CD14-positive monocyte (primary cell): ENCODE measurements around the gene COL25A1. TPM values are rescaled to one million over a fixed set of nuclear protein-coding genes. Genes with fewer than 3 reads are reported as not detected.

Source experiments
- DNase-seq, 3 donors: peaks; one replicate each; pipeline ENCODE4 v3.0.0-alpha.2; 2011 to 2022
- H2AFZ ChIP-seq: 2 replicates; pipeline ENCODE4 v1.6.0; 2012; ENCODE audit warnings: mild to moderate bottlenecking, low read depth, low read length, inconsistent platforms; ENCODE audit not compliant: insufficient read depth, poor library complexity, severe bottlenecking
- H3K27ac ChIP-seq, 2 donors: 1 replicate in 1 of 2; 2 replicates in 1 of 2; pipeline ENCODE4 v1.5.1; 2012 to 2013; ENCODE audit warnings: low read length in 2 of 2, control low read depth in 1 of 2, inconsistent platforms in 1 of 2, low read depth in 1 of 2, mild to moderate bottlenecking in 1 of 2
- H3K27me3 ChIP-seq, 2 donors: one replicate each; pipeline versions ENCODE4 v1.6.0 to v1.6.1; 2011 to 2013; ENCODE audit warnings: low read length in 2 of 2; ENCODE audit not compliant: control insufficient read depth in 2 of 2, insufficient read depth in 2 of 2
- H3K36me3 ChIP-seq, 2 donors: replicated peaks in 1 of 2; 1 replicate in 1 of 2; 2 replicates in 1 of 2; pipeline versions ENCODE4 v1.5.1 to v1.6.1; 2012 to 2013; ENCODE audit warnings: low read length in 2 of 2, control low read depth in 1 of 2, inconsistent platforms in 1 of 2, mild to moderate bottlenecking in 1 of 2; ENCODE audit not compliant: insufficient read depth in 2 of 2, control insufficient read depth in 1 of 2
- H3K4me1 ChIP-seq, 2 donors: 1 replicate in 1 of 2; 2 replicates in 1 of 2; pipeline versions ENCODE4 v1.5.1 to v1.6.1; 2012 to 2013; ENCODE audit warnings: low read length in 2 of 2, control low read depth in 1 of 2, inconsistent platforms in 1 of 2, mild to moderate bottlenecking in 1 of 2, moderate library complexity in 1 of 2; ENCODE audit not compliant: insufficient read depth in 2 of 2, control insufficient read depth in 1 of 2
- H3K4me2 ChIP-seq: replicated peaks from 2 replicates; pipeline ENCODE3; 2012; ENCODE audit warnings: low read length, moderate library complexity, mild to moderate bottlenecking; ENCODE audit not compliant: poor library complexity, severe bottlenecking; ENCODE audit errors: extremely low read depth
- H3K4me3 ChIP-seq, 3 experiments: fragments of 200-600 bp in 1 of 3; sonication (generic) in 1 of 3; replicated peaks in 1 of 3; 1 replicate in 2 of 3; 2 replicates in 1 of 3; pipeline ENCODE4 v1.5.1; 2011 to 2013; ENCODE audit warnings: low read length in 3 of 3, mild to moderate bottlenecking in 3 of 3, control low read depth in 2 of 3, low read depth in 2 of 3, inconsistent platforms in 1 of 3, moderate library complexity in 1 of 3
- H3K79me2 ChIP-seq: 2 replicates; pipeline ENCODE4 v1.6.0; 2012; ENCODE audit warnings: mild to moderate bottlenecking, control low read depth, inconsistent platforms, low read length, moderate library complexity; ENCODE audit not compliant: insufficient read depth
- H3K9ac ChIP-seq: 2 replicates; pipeline ENCODE4 v1.6.0; 2017; ENCODE audit warnings: low read length, mild to moderate bottlenecking; ENCODE audit not compliant: insufficient read depth, poor library complexity, severe bottlenecking
- H3K9me3 ChIP-seq, 2 donors: replicated peaks in 1 of 2; 1 replicate in 1 of 2; 2 replicates in 1 of 2; pipeline versions ENCODE4 v1.5.1 to v1.6.1; 2012 to 2013; ENCODE audit warnings: low read length in 2 of 2, control low read depth in 1 of 2; ENCODE audit not compliant: control insufficient read depth in 1 of 2, insufficient read depth in 1 of 2
- H4K20me1 ChIP-seq: 2 replicates; pipeline ENCODE4 v1.6.0; 2012; ENCODE audit warnings: mild to moderate bottlenecking, low read length, control low read depth, moderate library complexity; ENCODE audit not compliant: insufficient read depth
- H3K27ac Mint-ChIP-seq, 7 donors: one replicate each; pipeline ENCODE4 v1.8.0; 2020; ENCODE audit warnings: mild to moderate bottlenecking in 7 of 7, mixed read lengths in 7 of 7, moderate library complexity in 6 of 7, inconsistent platforms in 2 of 7
- H3K27me3 Mint-ChIP-seq, 3 donors: one replicate each; pipeline ENCODE4 v1.8.0; 2021 to 2022; ENCODE audit warnings: low read depth in 3 of 3, mild to moderate bottlenecking in 3 of 3, mixed read lengths in 3 of 3, moderate library complexity in 3 of 3, inconsistent platforms in 1 of 3
- H3K36me3 Mint-ChIP-seq, 2 donors: one replicate each; pipeline ENCODE4 v1.8.0; 2020; ENCODE audit warnings: mixed read lengths in 2 of 2, inconsistent platforms in 1 of 2, mild to moderate bottlenecking in 1 of 2
- H3K4me1 Mint-ChIP-seq: one replicate; pipeline ENCODE4 v1.8.0; 2020; ENCODE audit warnings: mild to moderate bottlenecking, mixed read lengths
- H3K4me3 Mint-ChIP-seq, 2 donors: one replicate each; pipeline ENCODE4 v1.8.0; 2020; ENCODE audit warnings: mild to moderate bottlenecking in 2 of 2, mixed read lengths in 2 of 2, moderate library complexity in 1 of 2
- H3K9me3 Mint-ChIP-seq, 7 donors: one replicate each; pipeline ENCODE4 v1.8.0; 2020 to 2022; ENCODE audit warnings: mixed read lengths in 7 of 7, mild to moderate bottlenecking in 6 of 7, moderate library complexity in 6 of 7, inconsistent platforms in 2 of 7
- CTCF ChIP-seq: fragments of 200-600 bp; IDR thresholded peaks from one replicate; pipeline ENCODE4 v1.8.0; 2022; ENCODE audit warnings: antibody characterized with exemption, mild to moderate bottlenecking
- intact Hi-C, 2 donors: fragments of 100-400 bp; cut with micrococcal nuclease; formaldehyde crosslinking; loops; one replicate each; pipeline versions ENCODE4 v1.15.0 to v1.15.1; 2023
- polyA plus RNA-seq, 3 donors: library from polyadenylated mRNA; depleted of rRNA in 1 of 3; unstranded in 2 of 3; stranded (reverse) in 1 of 3; fragments of 300-500 nt in 2 of 3; fragments of >200 nt in 1 of 3; fragmentation: Illumina TruSeq in 2 of 3; gene quantifications; 1 replicate in 2 of 3; 2 replicates in 1 of 3; pipeline ENCODE4 v1.2.3, GENCODE V29; 2012 to 2021

COL25A1 gene
- polyA plus RNA-seq, 3 donors = not detected

- Mint-ChIP-seq H3K27me3 (peaks cover 0 to 1% (median 0%) of the 10 kb centered on the region in 3 donors), H3K4me1 (no peaks in the 10 kb centered on the region), H3K36me3 (no peaks in the 10 kb centered on the region), H3K9me3 (peaks cover 0 to 2% (median 0%) of the 10 kb centered on the region in 7 donors), H3K4me3 (no peak overlapping the region), H3K27ac (no peak overlapping the region)
- DNase-seq = no peak
- Histone ChIP-seq H3K79me2 (no peaks in the 10 kb centered on the region), H2AFZ (no peak overlapping the region), H3K27me3 (no peaks in the 10 kb centered on the region), H3K4me2 (no peak overlapping the region), H3K9ac (no peak overlapping the region), H3K9me3 (no peaks in the 10 kb centered on the region), H3K27ac (no peak overlapping the region), H4K20me1 (no peaks in the 10 kb centered on the region), H3K4me3 (no peak overlapping the region), H3K36me3 (no peaks in the 10 kb centered on the region), H3K4me1 (no peaks in the 10 kb centered on the region)
- intact Hi-C loops = no loop called here
- TF ChIP-seq CTCF = no peak
Observed at GRCh38 chr4:109164011-109164410, 138.4 kb downstream of the COL25A1 start.

GRCh38 chr4:109163493-109163892 lies 139.0 kb downstream of the COL25A1 start:
- Histone ChIP-seq H3K9me3 (no peaks in the 10 kb centered on the region), H3K36me3 (no peaks in the 10 kb centered on the region), H3K4me3 (no peak overlapping the region), H3K9ac (no peak overlapping the region), H3K4me1 (no peaks in the 10 kb centered on the region), H3K27me3 (no peaks in the 10 kb centered on the region), H3K4me2 (no peak overlapping the region), H3K27ac (no peak overlapping the region), H4K20me1 (no peaks in the 10 kb centered on the region), H3K79me2 (no peaks in the 10 kb centered on the region), H2AFZ (no peak overlapping the region)
- TF ChIP-seq CTCF = no peak
- peaks cover 0 to 1% (median 0%) of the 10 kb centered on the region in 3 donors for H3K27me3 Mint-ChIP-seq
- no peak for DNase-seq
- H3K4me3 Mint-ChIP-seq = no peak overlapping the region
- no peak overlapping the region for H3K27ac Mint-ChIP-seq
- no peaks in the 10 kb centered on the region for H3K4me1 Mint-ChIP-seq
- H3K9me3 Mint-ChIP-seq = no peaks in the 10 kb centered on the region
- intact Hi-C loops = no loop called here
- no peaks in the 10 kb centered on the region for H3K36me3 Mint-ChIP-seq
